HepG2 (cell line): ENCODE results near the gene IGFLR1. TPM values are rescaled to one million over a fixed set of nuclear protein-coding genes. Genes with fewer than 3 reads are reported as not detected.

ENCODE experiments used
- CBFB ChIP-seq: sonication (generic); formaldehyde crosslinking; IDR thresholded peaks from 2 replicates; pipeline ENCODE4 v1.4.0; 2020; ENCODE audit warnings: missing genetic modification reagents
- CCDC6 ChIP-seq: sonication (generic); formaldehyde crosslinking; IDR thresholded peaks from 2 replicates; pipeline ENCODE4 v1.8.1; 2022; ENCODE audit warnings: mild to moderate bottlenecking, missing genetic modification reagents, moderate library complexity
- GATAD2A ChIP-seq: IDR thresholded peaks from 2 replicates; pipeline ENCODE4 v1.6.1; 2016
- HES4 ChIP-seq: sonication (generic); formaldehyde crosslinking; IDR thresholded peaks from 2 replicates; pipeline ENCODE4 v1.9.0; 2021; ENCODE audit warnings: mild to moderate bottlenecking, missing genetic modification reagents, borderline replicate concordance
- HMG20B ChIP-seq: conservative IDR thresholded peaks from 2 replicates; pipeline ENCODE4 v1.6.1; 2016; ENCODE audit warnings: missing genetic modification reagents, missing compliant biosample characterization
- HOXD1 ChIP-seq: sonication (generic); formaldehyde crosslinking; IDR thresholded peaks from 2 replicates; pipeline ENCODE4 v1.5.0; 2020; ENCODE audit warnings: missing genetic modification reagents
- KLF16 ChIP-seq, 2 experiments: sonication (generic) in 1 of 2; formaldehyde crosslinking in 1 of 2; IDR thresholded peaks; 2 replicates each; pipeline versions ENCODE4 v1.6.1 to v1.8.0; 2016 to 2023; ENCODE audit warnings: missing genetic modification reagents in 2 of 2, missing compliant biosample characterization in 1 of 2
- SPEN ChIP-seq: sonication (generic); formaldehyde crosslinking; IDR thresholded peaks from 2 replicates; pipeline ENCODE4 v1.5.1; 2020; ENCODE audit warnings: low read depth, mild to moderate bottlenecking, missing genetic modification reagents
- TAF15 ChIP-seq: fragments of 200-400 bp; formaldehyde crosslinking; IDR thresholded peaks from one replicate; pipeline ENCODE4 v1.6.1; 2018; ENCODE audit warnings: mild to moderate bottlenecking, low read depth, low read length; ENCODE audit not compliant: poor library complexity, severe bottlenecking
- ZGPAT ChIP-seq: IDR thresholded peaks from 2 replicates; pipeline ENCODE4 v1.6.1; 2016; ENCODE audit warnings: mild to moderate bottlenecking
- ZKSCAN1 ChIP-seq: fragments of 150-350 bp; IDR thresholded peaks from 2 replicates; pipeline ENCODE4 v1.6.1; 2014; ENCODE audit warnings: low read length
- ZNF143 ChIP-seq: sonication (generic); formaldehyde crosslinking; IDR thresholded peaks from 2 replicates; pipeline ENCODE4 v1.4.0; 2020; ENCODE audit warnings: missing genetic modification reagents
- ZNF18 ChIP-seq: sonication (generic); formaldehyde crosslinking; IDR thresholded peaks from 2 replicates; pipeline ENCODE4 v1.8.0; 2022; ENCODE audit warnings: mild to moderate bottlenecking, missing genetic modification reagents; ENCODE audit not compliant: insufficient replicate concordance
- ZNF776 ChIP-seq: sonication (generic); formaldehyde crosslinking; IDR thresholded peaks from 2 replicates; pipeline ENCODE4 v1.4.0; 2020; ENCODE audit warnings: mild to moderate bottlenecking, missing genetic modification reagents
- ZNF782 ChIP-seq: sonication (generic); formaldehyde crosslinking; IDR thresholded peaks from 2 replicates; pipeline ENCODE4 v1.4.0; 2020; ENCODE audit warnings: missing genetic modification reagents, mild to moderate bottlenecking, borderline replicate concordance
- polyA plus RNA-seq, 8 experiments: library from polyadenylated mRNA; depleted of rRNA in 3 of 8; stranded (reverse) in 7 of 8; unstranded in 1 of 8; fragments of >200 nt; fragmentation: Illumina TruSeq in 4 of 8; extraction: Trizol in 4 of 8; gene quantifications; 2 replicates each; pipeline versions ENCODE4 v1.2.1 to v1.2.3, GENCODE V29; 2011 to 2016; ENCODE audit warnings: low read depth in 4 of 8, missing spikeins in 1 of 8, mixed read lengths in 1 of 8; ENCODE audit not compliant: insufficient read depth in 1 of 8
- total RNA-seq, 5 experiments: library from RNA; depleted of rRNA; stranded (reverse); fragments of >200 nt; fragmentation: Illumina TruSeq; extraction: Trizol; gene quantifications; 2 replicates each; pipeline ENCODE4 v1.2.3, GENCODE V29; 2016; ENCODE audit warnings: low read depth in 1 of 5
- TF ChIP-seq, protein P1 (sequence below): sonication (generic); formaldehyde crosslinking; IDR thresholded peaks from 2 replicates; pipeline ENCODE4 v1.4.0; 2020; ENCODE audit warnings: mild to moderate bottlenecking, low read depth, missing genetic modification reagents
- TF ChIP-seq, protein P2 (sequence below): conservative IDR thresholded peaks from 2 replicates; pipeline ENCODE4 v1.6.1; 2018; ENCODE audit warnings: missing genetic modification reagents
- TF ChIP-seq, protein P3 (sequence below): sonication (generic); formaldehyde crosslinking; IDR thresholded peaks from 2 replicates; pipeline ENCODE4 v1.5.1; 2020; ENCODE audit warnings: mild to moderate bottlenecking, missing genetic modification reagents, borderline replicate concordance

IGFLR1 gene
- total and polyA plus RNA-seq, 2 of the 13 experiments (the other 11 are each of a cell fraction or from before 2014, with no cell fraction given) = 5.4 to 8.9 TPM

DNA sequence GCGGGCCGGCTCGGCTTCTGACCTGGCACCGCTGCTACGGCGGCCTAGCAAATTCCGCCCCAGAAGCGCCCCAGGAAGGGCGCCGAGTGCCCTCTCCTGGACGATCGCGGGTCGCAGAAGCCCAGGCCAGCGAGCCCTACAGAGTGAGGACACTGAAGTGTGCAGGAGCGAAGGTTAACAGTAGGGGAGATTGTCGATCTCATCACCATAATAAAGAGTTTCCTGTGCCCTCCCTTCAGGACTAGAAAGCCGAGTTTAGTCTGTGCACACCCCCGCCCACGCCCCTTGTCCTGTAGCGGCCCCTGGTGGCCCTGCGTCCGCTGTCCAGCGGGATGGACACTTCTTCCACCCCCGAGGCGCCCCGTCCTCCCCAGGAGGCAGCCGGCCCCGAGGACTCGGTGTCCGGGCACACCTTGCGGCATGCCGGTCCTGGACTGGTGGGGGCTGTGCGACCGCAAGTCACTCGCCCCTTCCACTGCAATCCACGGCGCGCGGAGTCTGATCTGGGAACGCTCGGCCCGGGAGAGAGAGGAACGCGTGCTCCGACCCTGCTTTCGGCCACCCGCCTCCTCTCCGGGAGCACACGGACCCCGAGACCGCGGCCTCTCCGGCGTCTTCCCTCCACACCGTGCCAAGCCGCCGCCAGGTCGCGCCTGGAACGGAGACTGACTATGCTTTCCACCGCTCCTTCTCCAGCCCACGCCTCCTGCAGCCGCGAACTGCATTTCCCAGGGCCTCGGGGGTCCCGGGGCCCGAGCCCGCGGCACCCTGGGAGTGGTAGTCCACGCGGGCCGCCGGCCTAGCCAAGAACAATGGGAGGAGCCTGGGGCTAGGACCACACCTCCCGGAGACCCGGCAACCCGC, 25.2 kb downstream of the IGFLR1 start (continued):
- TF ChIP-seq ZNF18 (CRISPR knock-in tag) (peak; percentile 93), ZNF143 (CRISPR knock-in tag) (peak; percentile 95), ZGPAT (CRISPR knock-in tag) (peak; percentile 63), CCDC6 (CRISPR knock-in tag) (no peak; the same call in 1 of the 2 replicates), SPEN (CRISPR knock-in tag) (peak; percentile 62), HMG20B (CRISPR knock-in tag) (no peak), HES4 (CRISPR knock-in tag) (0 out of 2 replicates have a peak, but pooled peaks have one; percentile 15), HOXD1 (CRISPR knock-in tag) (peak; percentile 56), KLF16 (CRISPR knock-in tag; IDR thresholded peaks at IDR 0.05) (peak in 1 of 2 experiments; percentile 3; a peak in 2 of 4 replicates), ZKSCAN1 (peak; percentile 26; the same call in 1 of the 2 replicates), CBFB (no peak; the same call in 1 of the 2 replicates), ZNF782 (CRISPR knock-in tag) (0 out of 2 replicates have a peak, but pooled peaks have one; percentile 35), ZNF776 (CRISPR knock-in tag) (no peak), GATAD2A (CRISPR knock-in tag) (peak; percentile 36), TAF15 (no peak)
- TF ChIP-seq, protein P1, sequence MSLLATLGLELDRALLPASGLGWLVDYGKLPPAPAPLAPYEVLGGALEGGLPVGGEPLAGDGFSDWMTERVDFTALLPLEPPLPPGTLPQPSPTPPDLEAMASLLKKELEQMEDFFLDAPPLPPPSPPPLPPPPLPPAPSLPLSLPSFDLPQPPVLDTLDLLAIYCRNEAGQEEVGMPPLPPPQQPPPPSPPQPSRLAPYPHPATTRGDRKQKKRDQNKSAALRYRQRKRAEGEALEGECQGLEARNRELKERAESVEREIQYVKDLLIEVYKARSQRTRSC (CRISPR knock-in tag) = no peak
- TF ChIP-seq, protein P2, sequence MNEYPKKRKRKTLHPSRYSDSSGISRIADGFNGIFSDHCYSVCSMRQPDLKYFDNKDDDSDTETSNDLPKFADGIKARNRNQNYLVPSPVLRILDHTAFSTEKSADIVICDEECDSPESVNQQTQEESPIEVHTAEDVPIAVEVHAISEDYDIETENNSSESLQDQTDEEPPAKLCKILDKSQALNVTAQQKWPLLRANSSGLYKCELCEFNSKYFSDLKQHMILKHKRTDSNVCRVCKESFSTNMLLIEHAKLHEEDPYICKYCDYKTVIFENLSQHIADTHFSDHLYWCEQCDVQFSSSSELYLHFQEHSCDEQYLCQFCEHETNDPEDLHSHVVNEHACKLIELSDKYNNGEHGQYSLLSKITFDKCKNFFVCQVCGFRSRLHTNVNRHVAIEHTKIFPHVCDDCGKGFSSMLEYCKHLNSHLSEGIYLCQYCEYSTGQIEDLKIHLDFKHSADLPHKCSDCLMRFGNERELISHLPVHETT = no peak
- TF ChIP-seq, protein P3, sequence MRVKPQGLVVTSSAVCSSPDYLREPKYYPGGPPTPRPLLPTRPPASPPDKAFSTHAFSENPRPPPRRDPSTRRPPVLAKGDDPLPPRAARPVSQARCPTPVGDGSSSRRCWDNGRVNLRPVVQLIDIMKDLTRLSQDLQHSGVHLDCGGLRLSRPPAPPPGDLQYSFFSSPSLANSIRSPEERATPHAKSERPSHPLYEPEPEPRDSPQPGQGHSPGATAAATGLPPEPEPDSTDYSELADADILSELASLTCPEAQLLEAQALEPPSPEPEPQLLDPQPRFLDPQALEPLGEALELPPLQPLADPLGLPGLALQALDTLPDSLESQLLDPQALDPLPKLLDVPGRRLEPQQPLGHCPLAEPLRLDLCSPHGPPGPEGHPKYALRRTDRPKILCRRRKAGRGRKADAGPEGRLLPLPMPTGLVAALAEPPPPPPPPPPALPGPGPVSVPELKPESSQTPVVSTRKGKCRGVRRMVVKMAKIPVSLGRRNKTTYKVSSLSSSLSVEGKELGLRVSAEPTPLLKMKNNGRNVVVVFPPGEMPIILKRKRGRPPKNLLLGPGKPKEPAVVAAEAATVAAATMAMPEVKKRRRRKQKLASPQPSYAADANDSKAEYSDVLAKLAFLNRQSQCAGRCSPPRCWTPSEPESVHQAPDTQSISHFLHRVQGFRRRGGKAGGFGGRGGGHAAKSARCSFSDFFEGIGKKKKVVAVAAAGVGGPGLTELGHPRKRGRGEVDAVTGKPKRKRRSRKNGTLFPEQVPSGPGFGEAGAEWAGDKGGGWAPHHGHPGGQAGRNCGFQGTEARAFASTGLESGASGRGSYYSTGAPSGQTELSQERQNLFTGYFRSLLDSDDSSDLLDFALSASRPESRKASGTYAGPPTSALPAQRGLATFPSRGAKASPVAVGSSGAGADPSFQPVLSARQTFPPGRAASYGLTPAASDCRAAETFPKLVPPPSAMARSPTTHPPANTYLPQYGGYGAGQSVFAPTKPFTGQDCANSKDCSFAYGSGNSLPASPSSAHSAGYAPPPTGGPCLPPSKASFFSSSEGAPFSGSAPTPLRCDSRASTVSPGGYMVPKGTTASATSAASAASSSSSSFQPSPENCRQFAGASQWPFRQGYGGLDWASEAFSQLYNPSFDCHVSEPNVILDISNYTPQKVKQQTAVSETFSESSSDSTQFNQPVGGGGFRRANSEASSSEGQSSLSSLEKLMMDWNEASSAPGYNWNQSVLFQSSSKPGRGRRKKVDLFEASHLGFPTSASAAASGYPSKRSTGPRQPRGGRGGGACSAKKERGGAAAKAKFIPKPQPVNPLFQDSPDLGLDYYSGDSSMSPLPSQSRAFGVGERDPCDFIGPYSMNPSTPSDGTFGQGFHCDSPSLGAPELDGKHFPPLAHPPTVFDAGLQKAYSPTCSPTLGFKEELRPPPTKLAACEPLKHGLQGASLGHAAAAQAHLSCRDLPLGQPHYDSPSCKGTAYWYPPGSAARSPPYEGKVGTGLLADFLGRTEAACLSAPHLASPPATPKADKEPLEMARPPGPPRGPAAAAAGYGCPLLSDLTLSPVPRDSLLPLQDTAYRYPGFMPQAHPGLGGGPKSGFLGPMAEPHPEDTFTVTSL (CRISPR knock-in tag) = 0 out of 2 replicates have a peak, but pooled peaks have one; percentile 43
